ENCODE data around the gene SLC19A1.

SLC19A1 gene

GRCh38 chr21:45516671-45517151 is 25.5 kb downstream of the SLC19A1 start:
- no peak for DNase-seq (ENCODE audit: low read depth)
- H3K4me3 ChIP-seq (ENCODE audit: control insufficient read depth, low read depth, low read length): no peak overlapping the region
- no peak for TF ChIP-seq CTCF (IDR thresholded peaks at IDR 0.05; ENCODE audit: control insufficient read depth, insufficient read depth, low read depth, low read length, missing control alignments)

- H3K4me3 ChIP-seq (ENCODE audit: control insufficient read depth, low read depth, low read length): no peak overlapping the region
- TF ChIP-seq CTCF (IDR thresholded peaks at IDR 0.05; ENCODE audit: control insufficient read depth, insufficient read depth, low read depth, low read length, missing control alignments): no peak
- DNase-seq (ENCODE audit: low read depth): no peak
Measured at GRCh38 chr21:45516071-45516670, 26.1 kb downstream of the SLC19A1 start.

DNA sequence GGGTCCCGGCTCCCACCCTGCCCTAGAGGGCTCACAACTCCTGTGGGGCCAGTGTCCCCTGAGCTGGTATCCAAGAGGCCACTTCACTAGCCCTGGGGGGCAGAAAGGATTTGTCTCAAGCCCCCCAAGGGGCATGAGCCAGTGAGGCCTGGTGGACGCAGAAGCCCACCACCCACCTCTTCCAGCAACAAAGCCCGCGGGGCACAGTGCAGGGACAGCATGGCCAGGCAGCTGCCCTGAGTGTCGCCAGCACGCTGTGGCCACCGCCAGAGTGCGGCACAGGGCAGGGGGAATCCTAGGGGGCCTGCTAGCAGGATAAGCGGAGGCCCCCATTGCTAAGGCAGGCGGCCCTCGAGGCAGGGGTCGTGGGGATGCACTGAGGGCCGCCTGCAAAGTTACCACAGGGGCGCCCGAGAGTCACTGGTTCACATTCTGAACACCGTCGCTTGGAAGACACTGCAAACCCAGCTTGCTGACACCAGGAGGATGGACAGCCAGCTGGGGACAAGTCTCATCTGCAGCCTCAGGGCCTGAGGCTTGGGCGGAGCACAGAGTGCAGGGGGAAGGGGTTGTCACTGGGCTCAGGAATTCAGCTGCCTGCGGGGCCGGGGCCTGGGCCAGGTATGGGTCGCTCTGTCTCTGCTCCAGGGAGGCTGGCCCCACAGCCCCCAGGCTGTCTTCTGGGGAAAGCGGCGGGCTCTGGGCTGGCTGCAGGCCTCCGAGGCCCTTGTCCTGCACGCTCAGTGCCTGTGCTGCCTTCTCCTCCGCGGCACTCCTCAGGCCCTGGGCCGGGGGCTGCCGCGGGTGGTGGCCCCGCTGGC is 26.8 kb downstream of the SLC19A1 start:
- no peak overlapping the region for H3K4me3 ChIP-seq (ENCODE audit: control insufficient read depth, low read depth, low read length)
- DNase-seq (ENCODE audit: low read depth): no peak
- no peak for TF ChIP-seq CTCF (IDR thresholded peaks at IDR 0.05; ENCODE audit: control insufficient read depth, insufficient read depth, low read depth, low read length, missing control alignments)

GRCh38 chr21:45514311-45515021 is 27.8 kb downstream of the SLC19A1 start:
- TF ChIP-seq CTCF (IDR thresholded peaks at IDR 0.05; ENCODE audit: control insufficient read depth, insufficient read depth, low read depth, low read length, missing control alignments): no peak
- no peak overlapping the region for H3K4me3 ChIP-seq (ENCODE audit: control insufficient read depth, low read depth, low read length)

DNA sequence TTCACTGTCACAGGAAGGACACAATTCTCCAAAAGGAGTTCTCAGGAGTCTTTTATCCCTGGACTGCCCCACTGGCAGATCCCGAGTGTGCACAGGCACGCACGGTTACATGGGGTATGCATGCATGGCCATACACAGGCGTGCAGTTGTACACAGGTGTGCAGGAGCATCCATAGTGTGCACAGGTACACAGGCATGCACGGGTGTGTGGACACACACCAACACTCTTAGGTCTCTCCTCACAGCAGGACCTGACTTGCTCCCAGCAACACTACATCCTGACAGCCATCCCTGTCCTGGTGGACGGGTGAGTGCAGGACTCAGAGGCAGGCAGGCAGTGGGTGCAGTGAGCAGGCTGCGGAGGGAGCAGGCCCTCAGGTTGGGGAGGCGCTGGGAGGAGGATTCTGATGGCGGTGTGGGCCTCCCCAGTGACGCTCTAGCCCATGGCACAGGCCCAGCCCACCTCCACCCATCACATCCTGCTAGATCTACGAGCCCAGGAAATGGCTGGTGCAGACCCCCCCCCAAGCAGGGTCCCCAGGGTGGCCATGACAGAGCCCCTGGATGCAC is 28.4 kb downstream of the SLC19A1 start:
- no peak overlapping the region for H3K4me3 ChIP-seq (ENCODE audit: control insufficient read depth, low read depth, low read length)
- no peak for DNase-seq (ENCODE audit: low read depth)
- no peak for TF ChIP-seq CTCF (IDR thresholded peaks at IDR 0.05; ENCODE audit: control insufficient read depth, insufficient read depth, low read depth, low read length, missing control alignments)

More at GRCh38 chr21:45514311-45515021, 27.8 kb downstream of the SLC19A1 start:
- DNase-seq (ENCODE audit: low read depth): no peak

DNA sequence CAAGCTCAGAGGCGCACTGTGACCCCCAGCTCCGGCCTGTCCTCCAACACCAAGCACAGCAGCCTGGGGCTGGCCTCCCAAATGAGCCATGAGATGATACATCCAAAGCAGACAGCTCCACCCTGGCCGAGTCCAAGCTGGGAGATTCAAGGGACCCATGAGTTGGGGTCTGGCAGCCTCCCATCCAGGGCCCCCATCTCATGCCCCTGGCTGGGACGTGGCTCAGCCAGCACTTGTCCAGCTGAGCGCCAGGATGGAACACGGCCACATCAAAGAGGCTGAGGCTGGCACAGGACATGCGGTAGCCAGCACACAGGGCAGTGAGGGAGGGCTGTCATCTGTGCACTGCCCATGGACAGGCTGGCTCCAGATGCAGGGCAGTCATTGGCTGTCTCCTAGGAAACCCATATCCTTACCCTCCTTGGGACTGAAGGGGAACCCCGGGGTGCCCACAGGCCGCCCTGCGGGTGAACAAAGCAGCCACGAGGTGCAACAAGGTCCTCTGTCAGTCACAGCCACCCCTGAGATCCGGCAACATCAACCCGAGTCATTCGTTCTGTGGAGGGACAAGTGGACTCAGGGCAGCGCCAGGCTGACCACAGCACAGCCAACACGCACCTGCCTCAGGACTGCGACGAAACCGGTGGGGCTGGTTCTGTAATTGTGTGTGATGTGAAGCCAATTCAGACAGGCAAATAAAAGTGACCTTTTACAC is 29.1 kb downstream of the SLC19A1 start:
- H3K4me3 ChIP-seq (ENCODE audit: control insufficient read depth, low read depth, low read length): no peak overlapping the region
- no peak for TF ChIP-seq CTCF (IDR thresholded peaks at IDR 0.05; ENCODE audit: control insufficient read depth, insufficient read depth, low read depth, low read length, missing control alignments)
- DNase-seq (ENCODE audit: low read depth): no peak

Measured in AG09309 (cell line).